NB4 (cell line): ENCODE measurements around the gene BCL2L1.

Experiments
- CTCF ChIP-seq: IDR thresholded peaks from one replicate; pipeline ENCODE4 v1.5.1; 2012; ENCODE audit warnings: low read depth, low read length
- MAX ChIP-seq: IDR thresholded peaks from 2 replicates; pipeline ENCODE4 v1.6.1; 2011; ENCODE audit warnings: low read depth, low read length

- TF ChIP-seq CTCF (no peak), MAX (no peak)
Measured at GRCh38 chr20:31711179-31712111, 11.2 kb downstream of the BCL2L1 start.
